Body of pancreas (tissue), 4 donors: Measurements from ENCODE around the gene RNFT2. TPM values are rescaled to one million over a fixed set of nuclear protein-coding genes. Genes with fewer than 3 reads are reported as not detected.

ENCODE experiments used
- ATAC-seq: fragments of 150-250 bp; one replicate; pipeline ENCODE4 v1.9.1; 2016
- DNase-seq, 4 donors: peaks; one replicate each; pipeline ENCODE4 v3.0.0-alpha.2; 2019
- H3K27ac ChIP-seq, 4 donors: fragments of 200-600 bp; sonication (generic); 1 replicate in 3 of 4; 2 replicates in 1 of 4; pipeline versions ENCODE4 v1.5.1 to v1.6.1; 2016 to 2019; ENCODE audit warnings: mild to moderate bottlenecking in 1 of 4, mixed read lengths in 1 of 4, moderate library complexity in 1 of 4
- H3K27me3 ChIP-seq, 2 donors: fragments of 200-600 bp; sonication (generic); one replicate each; pipeline ENCODE4 v1.6.0; 2016; ENCODE audit warnings: mild to moderate bottlenecking in 1 of 2
- H3K36me3 ChIP-seq, 2 donors: fragments of 200-600 bp; sonication (generic); replicated peaks in 1 of 2; 2 replicates each; pipeline ENCODE4 v1.5.1; 2016; ENCODE audit warnings: low read depth in 2 of 2; ENCODE audit not compliant: insufficient read depth in 1 of 2
- H3K4me1 ChIP-seq: fragments of 200-600 bp; sonication (generic); one replicate; pipeline ENCODE4 v1.6.0; 2016
- H3K4me3 ChIP-seq, 2 donors: fragments of 200-600 bp; sonication (generic); 1 replicate in 1 of 2; 2 replicates in 1 of 2; pipeline ENCODE4 v1.5.1; 2016 to 2019
- H3K9me3 ChIP-seq, 3 donors: fragments of 200-600 bp; sonication (generic); 1 replicate in 2 of 3; 2 replicates in 1 of 3; pipeline ENCODE4 v1.5.1; 2016
- CTCF ChIP-seq, 7 experiments: fragments of 450-650 bp in 4 of 7; fragments of 200-600 bp in 3 of 7; sonication (generic) in 3 of 7; IDR thresholded peaks; one replicate each; pipeline ENCODE4 v1.5.1; 2016 to 2019; ENCODE audit warnings: antibody characterized with exemption in 7 of 7
- POLR2A ChIP-seq, 3 donors: fragments of 450-650 bp; IDR thresholded peaks; one replicate each; pipeline ENCODE4 v1.6.1; 2016; ENCODE audit warnings: antibody characterized with exemption in 3 of 3, mild to moderate bottlenecking in 2 of 3
- WGBS, 2 donors: methylation state at CpG; one replicate each; pipeline ENCODE4 v1.1.5; 2017; 5-methylcytosine and 5-hydroxymethylcytosine counted together
- intact Hi-C: fragments of 100-400 bp; cut with DNase I; formaldehyde crosslinking; loops from one replicate; pipeline ENCODE4 v1.15.1; 2023
- total RNA-seq, 2 donors: library from RNA; depleted of rRNA; stranded (reverse); fragments of >200 nt; gene quantifications; one replicate each; pipeline ENCODE4 v1.1.0, GENCODE V29; 2016

RNFT2 gene
- 1 to 10 TPM; 1.3 to 1.6 TPM for total RNA-seq

GRCh38 chr12:116737774-116738657, at the start of gene RNFT2, which contains the start of gene SPRING1:
Gene RNFT2 (plus strand): TSS chr12:116738315. CDS start chr12:116740498, 2,183 bp downstream.
Gene SPRING1 (minus strand): TSS chr12:116738069. CDS start chr12:116737900, 169 bp downstream.
- H3K9me3 ChIP-seq = no peaks in the 10 kb centered on the region
- ATAC-seq (peak; percentile 100), DNase-seq (peak; percentile 99)
- no peaks in the 10 kb centered on the region for H3K27me3 ChIP-seq
- peak within 1 kb of the TSS in 3 of 4 donors; percentile 67 to 77 (median 74) for H3K27ac ChIP-seq
- TF ChIP-seq POLR2A (IDR thresholded peaks at IDR 0.05) = peak; percentile 58 to 75 (median 69)
- TF ChIP-seq CTCF (IDR thresholded peaks at IDR 0.05) = peak in 2 of 7 experiments; percentile 16 to 20
- no peaks in the 10 kb centered on the region for H3K36me3 ChIP-seq
- intact Hi-C loops = no loop called here
- H3K4me3 ChIP-seq = peak within 1 kb of the TSS; percentile 19 to 67
- peaks cover 24% of the 10 kb centered on the region for H3K4me1 ChIP-seq
- WGBS, 2 donors = 0 to 1% methylated on average over 26 to 77 of the region's 80 CpGs

DNA sequence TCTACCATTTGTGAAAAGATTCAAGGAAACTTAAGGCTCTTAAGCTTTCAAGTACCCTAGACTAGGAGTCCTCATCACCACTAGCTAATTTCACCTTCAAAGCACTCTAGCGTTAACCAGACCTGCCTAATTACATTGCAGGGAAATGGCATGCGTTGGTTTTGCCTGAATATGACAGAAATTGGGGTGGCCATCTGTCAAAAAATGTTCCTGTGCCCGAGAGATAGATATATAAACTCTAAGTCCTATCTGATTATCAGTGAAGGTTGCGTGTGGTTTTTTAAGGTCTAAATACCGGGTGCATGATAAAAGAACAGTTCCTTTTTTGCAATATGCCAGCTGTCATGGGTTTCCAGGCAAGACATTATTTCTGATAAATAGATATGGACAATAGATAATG, 48.6 kb upstream of the RNFT2 start:
- 63 to 71% methylated on average over 5 of the region's 5 CpGs for whole genome bisulfite sequencing, 2 donors
- no peaks in the 10 kb centered on the region for H3K36me3 ChIP-seq
- no peaks in the 10 kb centered on the region for H3K27me3 ChIP-seq
- no peak overlapping the region for H3K4me3 ChIP-seq
- TF ChIP-seq POLR2A (IDR thresholded peaks at IDR 0.05) (no peak), CTCF (IDR thresholded peaks at IDR 0.05) (no peak)
- H3K27ac ChIP-seq = no peak overlapping the region
- H3K4me1 ChIP-seq = peaks cover 17% of the 10 kb centered on the region
- intact Hi-C loops = no loop called here
- DNase-seq (no peak), ATAC-seq (no peak)
- no peaks in the 10 kb centered on the region for H3K9me3 ChIP-seq

GRCh38 chr12:116689979-116690744, 48.0 kb upstream of the RNFT2 start:
- no peak overlapping the region for H3K27ac ChIP-seq
- TF ChIP-seq CTCF (IDR thresholded peaks at IDR 0.05) = no peak
- no peak for TF ChIP-seq POLR2A (IDR thresholded peaks at IDR 0.05)
- H3K27me3 ChIP-seq = no peaks in the 10 kb centered on the region
- no peaks in the 10 kb centered on the region for H3K9me3 ChIP-seq
- no peaks in the 10 kb centered on the region for H3K36me3 ChIP-seq
- H3K4me1 ChIP-seq = peaks cover 17% of the 10 kb centered on the region
- 70 to 80% methylated on average over 8 of the region's 8 CpGs for WGBS, 2 donors
- H3K4me3 ChIP-seq = no peak overlapping the region
- ATAC-seq (no peak), DNase-seq (no peak)
- intact Hi-C loops = loop anchor here (10.0 kb wide), 1 partner anchor 695 kb away; no protein-coding TSS in a partner anchor

DNA sequence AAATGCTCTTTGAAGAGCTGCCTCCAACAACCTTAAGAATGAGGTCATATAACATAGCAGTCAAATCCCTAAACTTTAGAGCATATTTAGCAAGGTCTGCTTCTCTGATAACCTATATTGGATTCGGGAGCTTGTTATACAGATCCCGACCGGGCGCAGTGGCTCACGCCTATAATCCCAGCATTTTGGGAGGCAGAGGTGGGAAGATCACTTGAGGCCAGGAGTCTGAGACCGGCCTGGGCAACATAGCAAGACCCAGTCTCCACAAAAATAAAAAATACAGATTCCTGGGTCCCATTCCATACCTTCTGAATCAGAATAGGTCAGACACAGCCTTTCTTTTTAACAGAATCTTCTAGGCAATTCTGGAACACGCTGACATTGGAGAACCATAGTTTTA, 46.9 kb upstream of the RNFT2 start:
- Histone ChIP-seq H3K4me3 (no peak overlapping the region), H3K9me3 (no peaks in the 10 kb centered on the region), H3K27ac (no peak overlapping the region), H3K36me3 (no peaks in the 10 kb centered on the region), H3K27me3 (no peaks in the 10 kb centered on the region), H3K4me1 (peaks cover 17% of the 10 kb centered on the region)
- no peak for ATAC-seq
- TF ChIP-seq POLR2A (IDR thresholded peaks at IDR 0.05) (no peak), CTCF (IDR thresholded peaks at IDR 0.05) (no peak)
- DNase-seq = no peak
- intact Hi-C loops = loop anchor here (10.0 kb wide), 1 partner anchor 696 kb away; no protein-coding TSS in a partner anchor
- 92 to 94% methylated on average over 7 of the region's 7 CpGs for WGBS, 2 donors
